Neural progenitor cell (in vitro differentiated cells): ENCODE data around the gene LRRC36.

ENCODE experiments used
- EZH2 ChIP-seq: fragments of 200-600 bp; sonication (generic); IDR thresholded peaks from 2 replicates; pipeline ENCODE4 v1.6.1; 2017; ENCODE audit warnings: antibody characterized with exemption, mild to moderate bottlenecking, moderate library complexity
- EZH2phosphoT487 ChIP-seq: fragments of 200-600 bp; sonication (generic); IDR thresholded peaks from 2 replicates; pipeline ENCODE4 v1.6.1; 2017; ENCODE audit warnings: antibody characterized with exemption
- TF ChIP-seq, protein P1 (sequence below): fragments of 200-600 bp; sonication (generic); IDR thresholded peaks from 2 replicates; pipeline ENCODE4 v1.5.1; 2017; ENCODE audit warnings: antibody characterized with exemption, mild to moderate bottlenecking

DNA sequence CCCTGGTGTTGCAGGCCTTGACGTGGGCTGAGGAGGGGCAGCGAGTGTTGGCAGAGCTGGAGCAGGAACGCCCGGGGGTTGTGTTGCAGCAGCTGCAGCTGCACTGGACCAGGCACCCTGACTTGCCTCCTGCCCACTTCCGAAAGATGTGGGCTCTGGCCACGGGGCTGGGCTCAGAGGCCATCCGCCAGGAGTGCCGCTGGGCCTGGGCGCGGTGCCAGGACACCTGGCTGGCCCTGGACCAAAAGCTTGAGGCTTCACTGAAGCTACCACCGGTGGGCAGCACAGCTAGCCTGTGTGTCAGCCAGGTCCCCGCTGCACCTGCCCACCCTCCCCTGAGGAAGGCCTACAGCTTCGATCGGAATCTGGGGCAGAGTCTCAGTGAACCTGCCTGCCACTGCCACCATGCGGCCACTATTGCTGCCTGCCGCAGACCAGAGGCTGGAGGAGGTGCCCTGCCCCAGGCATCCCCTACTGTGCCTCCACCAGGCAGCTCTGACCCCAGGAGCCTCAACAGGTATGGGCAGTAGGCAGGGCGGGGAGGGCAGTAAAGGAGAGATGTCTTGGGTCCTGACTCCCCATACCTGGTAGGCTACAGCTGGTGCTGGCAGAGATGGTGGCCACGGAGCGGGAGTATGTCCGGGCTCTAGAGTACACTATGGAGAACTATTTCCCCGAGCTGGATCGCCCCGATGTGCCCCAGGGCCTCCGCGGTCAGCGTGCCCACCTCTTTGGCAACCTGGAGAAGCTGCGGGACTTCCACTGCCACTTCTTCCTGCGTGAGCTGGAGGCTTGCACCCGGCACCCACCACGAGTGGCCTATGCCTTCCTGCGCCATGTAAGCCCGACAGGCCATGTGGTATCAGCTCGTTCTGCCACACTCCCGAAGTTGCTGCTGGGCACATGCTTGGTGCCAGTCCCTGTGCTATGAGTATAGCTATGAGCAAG lies 41.6 kb upstream of the LRRC36 start:
- TF ChIP-seq, protein P1, sequence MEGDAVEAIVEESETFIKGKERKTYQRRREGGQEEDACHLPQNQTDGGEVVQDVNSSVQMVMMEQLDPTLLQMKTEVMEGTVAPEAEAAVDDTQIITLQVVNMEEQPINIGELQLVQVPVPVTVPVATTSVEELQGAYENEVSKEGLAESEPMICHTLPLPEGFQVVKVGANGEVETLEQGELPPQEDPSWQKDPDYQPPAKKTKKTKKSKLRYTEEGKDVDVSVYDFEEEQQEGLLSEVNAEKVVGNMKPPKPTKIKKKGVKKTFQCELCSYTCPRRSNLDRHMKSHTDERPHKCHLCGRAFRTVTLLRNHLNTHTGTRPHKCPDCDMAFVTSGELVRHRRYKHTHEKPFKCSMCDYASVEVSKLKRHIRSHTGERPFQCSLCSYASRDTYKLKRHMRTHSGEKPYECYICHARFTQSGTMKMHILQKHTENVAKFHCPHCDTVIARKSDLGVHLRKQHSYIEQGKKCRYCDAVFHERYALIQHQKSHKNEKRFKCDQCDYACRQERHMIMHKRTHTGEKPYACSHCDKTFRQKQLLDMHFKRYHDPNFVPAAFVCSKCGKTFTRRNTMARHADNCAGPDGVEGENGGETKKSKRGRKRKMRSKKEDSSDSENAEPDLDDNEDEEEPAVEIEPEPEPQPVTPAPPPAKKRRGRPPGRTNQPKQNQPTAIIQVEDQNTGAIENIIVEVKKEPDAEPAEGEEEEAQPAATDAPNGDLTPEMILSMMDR, result peak; percentile 63
- TF ChIP-seq EZH2 (no peak), EZH2phosphoT487 (no peak)
